ENCODE measurements around the gene DDX55.
A peak's percentile ranks its signal among the peaks of the same experiment; 100 is the strongest.

DDX55 gene

DNA sequence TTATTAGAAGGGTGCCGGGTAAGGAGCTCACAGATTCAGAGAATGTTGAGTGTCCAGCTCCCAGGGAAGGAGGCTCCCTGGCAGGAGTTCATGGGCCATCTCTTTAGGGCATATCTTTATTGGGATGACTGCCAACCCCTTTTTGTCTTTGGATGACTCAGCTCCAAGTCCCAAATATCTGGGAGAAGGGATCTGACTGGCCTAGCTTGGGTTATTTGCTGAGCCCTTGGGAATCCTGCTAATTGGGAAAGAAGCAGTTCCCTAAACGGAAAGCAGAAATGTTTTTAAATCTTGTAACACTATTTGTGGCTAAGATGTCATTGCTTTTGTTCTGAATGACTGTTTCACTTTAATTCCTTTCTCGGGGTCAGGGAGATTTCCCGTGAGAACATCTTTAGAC is 12.6 kb downstream of the DDX55 start:
- DNase-seq: no peak

DNA sequence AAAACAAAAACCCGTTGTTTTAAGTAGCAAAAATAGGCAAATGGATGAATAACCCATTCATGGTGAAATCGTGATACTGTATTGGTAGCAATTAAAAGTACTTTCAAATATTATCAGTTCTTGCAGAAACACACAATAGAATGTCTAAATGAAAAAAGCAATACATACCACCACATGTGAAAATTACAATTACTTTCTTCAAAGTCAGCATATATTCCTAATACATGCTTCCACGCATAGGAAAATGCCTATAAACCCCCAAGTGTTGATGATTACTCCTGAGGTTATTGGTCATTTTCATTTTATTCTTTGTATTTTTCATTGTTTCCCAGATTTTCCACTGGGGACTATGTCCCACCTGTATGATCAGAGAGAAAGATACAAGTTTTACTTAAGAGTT is 15.2 kb downstream of the DDX55 start:
- no peak for DNase-seq

- no peak for DNase-seq
Measured at GRCh38 chr12:123617580-123617979, 15.7 kb downstream of the DDX55 start.

DNA sequence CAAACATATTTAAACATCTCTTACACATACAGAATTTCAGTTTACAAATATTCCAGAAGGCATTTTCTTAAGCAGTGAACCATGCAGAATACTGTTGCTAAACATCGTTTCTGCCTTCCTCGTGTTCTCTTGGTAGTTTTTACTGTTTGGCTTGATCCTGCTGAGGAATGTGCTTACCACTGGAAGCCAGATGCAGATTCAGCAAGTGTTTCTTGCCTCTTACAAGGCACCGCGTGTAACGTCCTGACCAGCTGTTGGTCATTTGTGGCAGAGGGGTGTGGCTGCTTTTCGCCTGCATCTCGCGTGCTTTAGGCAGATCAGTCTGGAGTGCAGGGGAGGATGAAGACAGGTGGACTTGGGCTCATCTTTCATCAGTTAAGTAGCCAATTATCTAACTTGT is 19.2 kb downstream of the DDX55 start:
- no peak for DNase-seq

DNA sequence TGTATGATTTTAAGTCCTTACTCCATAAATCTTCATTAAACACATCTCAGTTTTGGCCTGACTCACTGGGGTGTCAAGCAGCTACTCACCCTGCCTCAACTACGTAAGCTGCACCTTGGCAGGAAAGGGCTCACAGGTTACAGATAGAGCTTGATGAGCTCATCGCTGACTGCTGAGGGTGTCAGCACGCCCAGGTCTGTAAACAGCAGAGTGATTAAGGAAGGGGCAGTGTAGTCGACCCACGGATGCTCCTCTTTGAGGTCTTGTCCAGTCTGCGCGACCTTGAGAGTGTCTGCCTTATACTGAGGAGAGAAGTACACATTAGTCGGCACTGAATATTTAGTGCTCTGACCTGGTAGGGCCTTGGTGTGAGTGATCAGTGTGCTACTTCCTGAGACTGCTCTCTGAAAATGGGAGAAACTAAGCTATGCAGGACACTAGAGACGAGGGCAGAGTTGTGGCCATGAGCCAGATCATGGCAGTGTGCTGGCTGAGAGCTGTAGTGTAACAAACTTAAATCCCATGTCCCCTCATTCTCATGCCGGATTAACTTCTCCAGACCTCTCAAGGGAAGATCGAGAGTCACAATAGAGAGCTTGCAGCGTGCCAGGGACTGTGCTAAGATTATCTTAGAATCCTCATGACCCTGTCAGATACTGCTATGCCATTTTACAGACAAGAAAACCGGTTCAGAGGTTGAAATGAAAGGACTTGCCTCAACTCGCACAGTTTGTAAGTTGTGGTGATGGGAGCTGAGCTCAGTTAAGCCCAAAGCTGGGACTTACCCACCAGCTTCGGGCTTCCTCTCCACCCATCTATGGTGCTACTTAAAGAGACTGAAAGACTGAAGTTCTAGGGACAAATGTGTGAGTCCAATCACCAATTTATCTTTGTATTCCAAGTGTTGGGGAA is 20.0 kb downstream of the DDX55 start:
- no peak for DNase-seq

GRCh38 chr12:123633379-123634141 is 31.7 kb downstream of the DDX55 start, which contains the start of the genes EIF2B1 and GTF2H3:
EIF2B1 (minus strand) TSS chr12:123633686; CDS start chr12:123633557, 129 bp downstream.
GTF2H3 (plus strand) TSS chr12:123633829; CDS start chr12:123633860, 31 bp downstream.
- peak; percentile 98 for DNase-seq

- DNase-seq: no peak
Measured at GRCh38 chr12:123634142-123634561, 32.3 kb downstream of the DDX55 start.

DNA sequence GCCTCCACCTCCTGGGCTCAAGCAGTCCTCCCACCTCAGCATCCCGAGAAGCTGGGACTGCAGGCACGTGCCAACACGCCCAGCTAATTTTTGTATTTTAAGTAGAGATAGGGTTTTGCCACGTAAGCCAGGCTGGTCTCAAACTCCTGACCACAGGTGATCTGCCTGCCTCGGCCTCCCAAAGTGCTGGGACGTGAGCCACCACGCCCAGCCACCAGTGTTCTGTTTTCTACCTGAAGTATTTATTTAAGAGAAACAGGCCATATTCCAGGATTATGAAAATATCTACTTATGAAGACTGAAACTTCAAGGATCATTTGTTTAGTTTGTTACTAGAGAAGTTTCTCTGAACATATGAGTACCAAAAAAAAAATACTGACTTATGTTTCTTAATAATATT is 42.0 kb downstream of the DDX55 start:
- DNase-seq: no peak

DNA sequence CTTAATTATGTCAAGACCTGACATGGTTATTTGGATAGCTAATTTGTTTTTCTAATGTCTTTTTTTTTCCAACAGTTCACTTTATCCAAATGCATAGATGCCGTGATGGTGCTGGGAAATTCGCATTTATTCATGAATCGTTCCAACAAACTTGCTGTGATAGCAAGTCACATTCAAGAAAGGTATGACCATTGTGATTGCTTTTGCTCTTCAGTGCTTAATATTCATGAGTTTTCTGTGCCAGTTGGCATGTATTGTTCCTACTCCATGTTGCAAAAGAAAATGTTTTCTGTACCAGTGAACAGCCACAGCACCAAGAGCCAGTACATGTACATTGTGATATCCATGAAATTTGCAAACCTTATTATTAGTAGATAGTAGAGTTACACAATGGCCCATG is 43.5 kb downstream of the DDX55 start:
- no peak for DNase-seq

DNA sequence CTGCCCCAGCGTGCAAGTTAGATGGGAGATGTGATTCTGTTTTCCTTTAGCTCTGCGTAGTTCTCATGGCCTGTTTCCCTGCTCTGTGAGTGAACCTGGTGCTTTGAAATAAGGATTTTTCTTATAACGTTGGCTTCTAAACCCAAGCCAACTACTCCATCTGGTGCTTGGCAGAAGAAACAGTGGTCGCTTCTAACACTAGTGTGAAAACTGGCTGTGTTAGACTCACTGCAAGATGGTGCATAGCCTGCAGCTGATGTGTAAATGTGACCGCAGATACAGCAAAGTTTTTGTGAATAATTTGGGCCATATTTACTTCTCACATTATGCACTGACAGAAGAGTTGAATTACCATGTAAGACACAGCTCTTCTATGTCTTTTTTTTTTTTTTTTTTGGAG is 44.0 kb downstream of the DDX55 start:
- no peak for DNase-seq

- DNase-seq: no peak
Measured at GRCh38 chr12:123648401-123648800, 46.5 kb downstream of the DDX55 start.

- DNase-seq: no peak
Measured at GRCh38 chr12:123654129-123654701, 52.3 kb downstream of the DDX55 start.

GRCh38 chr12:123655420-123655819 is 53.5 kb downstream of the DDX55 start:
- no peak for DNase-seq

- DNase-seq: no peak
Measured at GRCh38 chr12:123656392-123656791, 54.5 kb downstream of the DDX55 start.

GRCh38 chr12:123657211-123657610 is 55.3 kb downstream of the DDX55 start:
- DNase-seq: no peak

- DNase-seq: no peak
Measured at GRCh38 chr12:123659996-123660727, 58.3 kb downstream of the DDX55 start.

- no peak for DNase-seq
Measured at GRCh38 chr12:123667771-123668170, 65.9 kb downstream of the DDX55 start.

Measured in NCI-H2171 treated with DMSO at 0.1 percent for 48 hours (cell line).